NT2/D1 (cell line): ENCODE measurements around the gene TRDMT1.

Experiments used
- DNase-seq: peaks from one replicate; pipeline ENCODE4 v3.0.0-alpha.2; 2011; ENCODE audit warnings: low read depth, low spot score
- H3K27me3 ChIP-seq: 2 replicates; pipeline ENCODE4 v1.6.0; 2011; ENCODE audit warnings: mild to moderate bottlenecking; ENCODE audit not compliant: insufficient read length, insufficient read depth
- H3K36me3 ChIP-seq: 2 replicates; pipeline ENCODE4 v1.6.1; 2011; ENCODE audit warnings: mild to moderate bottlenecking, low read length, mixed read lengths; ENCODE audit not compliant: insufficient read depth, insufficient read length
- H3K4me1 ChIP-seq: 2 replicates; pipeline ENCODE4 v1.5.1; 2011; ENCODE audit not compliant: insufficient read depth, insufficient read length
- H3K4me3 ChIP-seq: 2 replicates; pipeline ENCODE4 v1.5.1; 2011; ENCODE audit warnings: low read depth; ENCODE audit not compliant: insufficient read length
- H3K9ac ChIP-seq: 2 replicates; pipeline ENCODE4 v1.6.0; 2011; ENCODE audit warnings: low read depth; ENCODE audit not compliant: insufficient read length
- H3K9me3 ChIP-seq: 2 replicates; pipeline ENCODE4 v1.5.1; 2011; ENCODE audit warnings: mild to moderate bottlenecking, low read length; ENCODE audit not compliant: insufficient read depth
- SUZ12 ChIP-seq: IDR thresholded peaks from 2 replicates; pipeline ENCODE4 v1.6.1; 2011; ENCODE audit not compliant: insufficient read length, insufficient read depth; ENCODE audit errors: extremely low read depth
- YY1 ChIP-seq: IDR thresholded peaks from 2 replicates; pipeline ENCODE4 v1.6.1; 2011; ENCODE audit not compliant: insufficient read length, insufficient read depth
- ZNF274 ChIP-seq: IDR thresholded peaks from 2 replicates; pipeline ENCODE4 v1.6.1; 2011; ENCODE audit warnings: mild to moderate bottlenecking, low read depth, low read length

TRDMT1 gene

DNA sequence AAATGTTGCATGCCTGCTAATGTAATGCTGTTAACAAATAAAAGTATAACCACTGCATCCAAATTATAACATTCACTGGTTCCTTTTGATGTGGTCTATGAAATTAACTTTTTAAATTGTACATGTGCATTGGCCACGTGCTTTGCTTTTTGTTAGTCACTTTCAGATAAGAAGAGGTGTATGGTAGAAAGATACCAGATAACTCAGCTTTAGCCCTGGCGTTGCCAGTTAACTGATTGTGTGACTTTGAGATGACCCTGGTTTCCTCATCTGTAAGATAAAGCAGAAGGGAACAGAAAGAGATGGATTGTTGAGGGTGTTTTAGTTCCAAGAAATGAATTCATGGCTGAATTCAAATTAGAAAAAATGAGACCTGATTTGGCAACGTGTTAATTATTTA lies 1.9 kb upstream of the TRDMT1 start:
- no peaks in the 10 kb centered on the region for H3K9me3 ChIP-seq
- TF ChIP-seq YY1 (no peak), SUZ12 (no peak), ZNF274 (no peak)
- H3K4me1 ChIP-seq = no peaks in the 10 kb centered on the region
- no peak overlapping the region for H3K9ac ChIP-seq
- no peak overlapping the region for H3K4me3 ChIP-seq
- no peaks in the 10 kb centered on the region for H3K36me3 ChIP-seq
- H3K27me3 ChIP-seq = no peaks in the 10 kb centered on the region
- DNase-seq = no peak

DNA sequence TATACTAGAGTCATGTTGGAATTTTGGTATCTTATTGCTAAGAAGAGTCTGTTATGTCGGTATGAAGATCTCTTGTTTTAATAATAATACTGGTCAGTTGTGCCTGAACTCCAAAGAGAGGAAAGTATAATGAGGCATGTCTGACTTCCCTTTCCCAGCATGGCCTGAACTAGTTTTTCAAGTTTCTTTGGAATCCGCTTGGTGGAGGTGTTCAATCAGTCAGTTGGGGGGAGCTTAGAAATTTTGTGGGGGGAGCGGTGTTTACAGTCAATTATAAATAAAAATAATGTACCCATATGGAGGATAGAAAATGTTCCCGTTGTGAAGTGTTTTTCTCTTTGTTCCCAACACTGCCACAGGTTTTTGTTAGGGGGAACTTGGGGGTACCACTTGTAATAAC lies 1.5 kb upstream of the TRDMT1 start:
- Histone ChIP-seq H3K9me3 (no peaks in the 10 kb centered on the region), H3K4me3 (no peak overlapping the region), H3K9ac (no peak overlapping the region), H3K36me3 (no peaks in the 10 kb centered on the region), H3K27me3 (no peaks in the 10 kb centered on the region), H3K4me1 (no peaks in the 10 kb centered on the region)
- no peak for TF ChIP-seq YY1
- no peak for TF ChIP-seq ZNF274
- no peak for TF ChIP-seq SUZ12
- DNase-seq = no peak

DNA sequence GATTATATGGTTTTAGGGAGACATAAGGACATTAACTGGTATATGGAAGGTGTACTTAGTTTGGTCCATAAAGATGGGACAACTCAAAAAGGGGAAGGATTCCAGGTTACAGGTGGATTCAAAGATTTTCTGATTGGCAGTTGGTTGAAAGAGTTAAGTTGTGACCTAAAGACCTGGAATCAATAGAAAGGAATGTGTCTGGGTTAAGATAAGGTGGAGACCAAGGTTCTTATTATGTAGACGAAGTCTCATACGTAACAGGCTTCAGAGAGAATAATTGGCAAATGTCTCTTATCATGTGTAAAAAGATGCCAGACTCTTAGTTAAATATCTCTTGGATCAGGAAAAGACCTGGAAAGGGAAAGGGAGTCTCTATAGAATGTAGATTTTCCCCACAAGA lies 1.0 kb upstream of the TRDMT1 start:
- no peaks in the 10 kb centered on the region for H3K27me3 ChIP-seq
- no peaks in the 10 kb centered on the region for H3K36me3 ChIP-seq
- H3K4me1 ChIP-seq = no peaks in the 10 kb centered on the region
- no peaks in the 10 kb centered on the region for H3K9me3 ChIP-seq
- no peak overlapping the region for H3K4me3 ChIP-seq
- no peak for TF ChIP-seq SUZ12
- TF ChIP-seq YY1 = no peak
- TF ChIP-seq ZNF274 = no peak
- no peak overlapping the region for H3K9ac ChIP-seq
- no peak for DNase-seq

DNA sequence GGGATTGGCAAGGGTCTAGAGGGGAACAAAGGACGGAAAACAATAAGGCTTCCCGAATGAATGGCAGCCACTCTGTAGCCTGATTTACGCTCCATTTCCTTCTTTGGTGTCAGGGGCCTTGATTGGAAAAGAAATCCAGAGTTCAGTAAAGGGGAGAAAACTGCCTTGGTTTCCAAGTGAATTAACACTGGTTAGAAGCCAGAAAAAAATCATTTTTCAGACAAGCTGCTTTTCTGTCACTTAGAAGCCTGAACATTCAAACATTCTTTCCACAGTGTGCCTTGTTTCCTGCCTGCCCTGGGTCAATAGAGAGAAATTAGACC lies 283 bp upstream of the TRDMT1 start:
- TF ChIP-seq SUZ12 (no peak), ZNF274 (no peak), YY1 (no peak)
- H3K9me3 ChIP-seq = no peaks in the 10 kb centered on the region
- no peaks in the 10 kb centered on the region for H3K4me1 ChIP-seq
- no peaks in the 10 kb centered on the region for H3K27me3 ChIP-seq
- no peaks in the 10 kb centered on the region for H3K36me3 ChIP-seq
- peak overlapping the region; percentile 86 for H3K9ac ChIP-seq
- H3K4me3 ChIP-seq = peak overlapping the region; percentile 74
- no peak for DNase-seq

DNA sequence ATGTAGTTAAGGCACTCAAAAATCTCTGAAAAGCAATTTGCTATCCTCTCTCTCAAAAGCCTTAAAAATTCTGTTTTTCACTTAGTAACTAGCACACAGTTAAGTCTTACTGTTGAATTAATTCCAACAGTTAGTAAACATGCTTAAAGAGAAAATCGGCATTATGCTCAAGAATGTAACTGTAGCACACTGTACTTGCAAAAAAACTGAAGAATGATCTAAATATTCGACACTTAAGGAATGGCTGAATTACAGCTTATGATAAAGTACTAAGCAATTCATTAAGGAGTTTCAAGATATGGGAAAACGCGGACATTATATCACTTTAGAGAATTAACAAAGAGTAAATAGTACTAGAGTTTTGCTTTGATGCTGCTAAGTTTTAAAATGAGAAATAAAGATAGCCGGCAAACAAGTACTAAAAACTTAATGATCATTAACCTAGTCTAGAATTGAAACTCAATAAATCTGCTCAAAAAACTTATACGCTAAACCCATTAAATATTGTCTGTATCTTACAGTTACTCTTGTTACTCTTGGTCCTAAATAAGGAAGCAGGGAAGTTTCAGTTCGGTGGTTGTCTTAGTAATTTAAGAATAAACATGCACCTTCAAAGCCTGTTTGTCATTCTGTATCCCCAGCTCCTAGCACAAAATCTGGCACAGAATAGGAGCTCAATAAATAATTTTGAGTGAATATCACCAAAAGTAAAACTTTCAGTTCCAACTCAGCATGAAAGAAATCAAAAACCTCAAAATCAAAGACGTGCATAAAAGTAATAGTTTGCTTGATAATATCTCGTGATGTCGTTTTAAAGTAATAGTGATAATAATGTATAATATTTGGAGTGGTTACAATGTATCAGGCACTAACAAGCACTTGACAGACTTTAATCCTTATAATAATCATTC lies 1.2 kb downstream of the TRDMT1 start:
- no peaks in the 10 kb centered on the region for H3K27me3 ChIP-seq
- no peaks in the 10 kb centered on the region for H3K9me3 ChIP-seq
- TF ChIP-seq YY1 (no peak), SUZ12 (no peak), ZNF274 (no peak)
- no peak for DNase-seq
- H3K4me3 ChIP-seq = peak overlapping the region; percentile 74
- H3K9ac ChIP-seq = peak overlapping the region; percentile 86
- no peaks in the 10 kb centered on the region for H3K4me1 ChIP-seq
- H3K36me3 ChIP-seq = no peaks in the 10 kb centered on the region

DNA sequence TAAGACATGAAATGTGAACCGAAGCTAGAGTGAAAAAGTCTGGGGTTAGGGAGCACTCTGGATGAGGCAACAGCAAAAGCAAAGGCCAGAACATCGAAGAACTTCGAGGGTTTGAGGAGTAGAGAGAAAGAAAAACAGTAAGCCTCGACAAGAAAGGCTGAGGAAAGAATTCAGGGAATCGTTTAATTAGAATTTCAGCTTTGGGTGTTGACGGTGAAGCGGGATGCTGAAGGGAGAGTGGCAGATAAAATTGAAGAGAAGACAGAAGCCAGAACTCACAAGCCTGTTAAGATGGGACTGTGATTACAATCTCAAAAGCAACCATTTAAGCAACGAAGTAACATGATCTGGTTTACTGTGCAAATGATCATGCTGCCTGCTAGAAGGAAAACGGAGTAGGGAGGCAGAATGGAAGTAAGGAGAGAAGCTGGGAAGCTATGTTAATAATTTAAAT lies 2.1 kb downstream of the TRDMT1 start:
- peak overlapping the region; percentile 2 for H3K4me3 ChIP-seq
- H3K4me1 ChIP-seq = no peaks in the 10 kb centered on the region
- DNase-seq = no peak
- H3K9me3 ChIP-seq = no peaks in the 10 kb centered on the region
- peak overlapping the region; percentile 26 for H3K9ac ChIP-seq
- H3K36me3 ChIP-seq = no peaks in the 10 kb centered on the region
- H3K27me3 ChIP-seq = no peaks in the 10 kb centered on the region
- TF ChIP-seq ZNF274 (no peak), YY1 (no peak), SUZ12 (no peak)

DNA sequence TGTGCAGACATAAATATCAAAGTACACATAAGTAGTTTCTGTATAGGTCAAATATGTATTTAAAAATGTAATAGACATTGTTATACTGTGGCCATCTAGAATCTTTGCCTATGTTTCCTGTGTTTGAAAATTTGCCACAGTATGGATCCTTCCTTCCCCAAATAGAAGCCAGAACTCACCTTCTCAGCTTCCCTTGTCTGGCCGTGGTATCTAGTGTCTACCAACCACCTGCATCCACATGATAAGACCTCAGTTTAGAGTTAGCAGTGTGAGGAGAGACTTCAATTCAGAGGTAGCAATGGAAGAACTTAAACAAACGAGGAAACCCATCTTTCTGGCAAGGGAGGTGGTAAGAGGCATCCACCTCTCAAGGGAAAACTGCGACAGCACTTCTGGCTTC lies 4.9 kb downstream of the TRDMT1 start:
- no peak overlapping the region for H3K4me3 ChIP-seq
- no peaks in the 10 kb centered on the region for H3K9me3 ChIP-seq
- H3K36me3 ChIP-seq = no peaks in the 10 kb centered on the region
- no peak overlapping the region for H3K9ac ChIP-seq
- DNase-seq = no peak
- H3K27me3 ChIP-seq = no peaks in the 10 kb centered on the region
- no peaks in the 10 kb centered on the region for H3K4me1 ChIP-seq
- no peak for TF ChIP-seq ZNF274
- no peak for TF ChIP-seq YY1
- no peak for TF ChIP-seq SUZ12
